PC-3 (cell line): ENCODE measurements around the gene FOXN3. TPM values are rescaled to one million over a fixed set of nuclear protein-coding genes. Genes with fewer than 3 reads are reported as not detected.
"Not testable (repeated sequence)": the region's sequence is repeated elsewhere in the genome, so short reads cannot be mapped to it uniquely, and the experiment has no call there.

ENCODE experiments used
- ATAC-seq: fragments of 200-7000 bp; cut with Tn5 transposase; 2 replicates; pipeline ENCODE4 v1.9.1; 2020; ENCODE audit warnings: mild to moderate bottlenecking, moderate library complexity
- BruUV-seq: library from RNA; stranded (reverse); fragments of 400-500 nt; replicated peaks from 2 replicates; lab custom pipeline; 2021; lab: Mats Ljungman, UMichigan
- CTCF ChIA-PET: fragments of 300-600 bp; sonication (Branson Sonifier 250); formaldehyde crosslinking; loops from one replicate; lab custom pipeline; 2022; ENCODE audit warnings: antibody characterized with exemption; lab: Charles Lee
- POLR2A ChIA-PET: fragments of 300-600 bp; sonication (Branson Sonifier 250); formaldehyde crosslinking; loops from one replicate; lab custom pipeline; 2022; ENCODE audit warnings: antibody characterized with exemption; ENCODE audit not compliant: unreplicated experiment; lab: Charles Lee
- DNase-seq: peaks from one replicate; pipeline ENCODE4 v3.0.0-alpha.2; 2015
- H2AFZ ChIP-seq: fragments of 300-600 bp; sonication (generic); 2 replicates; pipeline ENCODE4 v1.6.0; 2016; ENCODE audit warnings: antibody characterized with exemption, low read length
- H3F3A ChIP-seq: fragments of 300-600 bp; sonication (generic); one replicate; pipeline ENCODE4 v1.6.0; 2017; ENCODE audit warnings: antibody characterized with exemption, low read length, control low read depth, mild to moderate bottlenecking; ENCODE audit not compliant: unreplicated experiment
- H3K27ac ChIP-seq: fragments of 300-600 bp; sonication (generic); 2 replicates; pipeline ENCODE4 v1.5.1; 2016; ENCODE audit warnings: mild to moderate bottlenecking, low read length
- H3K27me3 ChIP-seq: fragments of 300-600 bp; sonication (generic); 2 replicates; pipeline ENCODE4 v1.6.1; 2016; ENCODE audit warnings: low read length, mixed read lengths
- H3K36me3 ChIP-seq: fragments of 300-600 bp; sonication (generic); 2 replicates; pipeline ENCODE4 v1.6.1; 2016; ENCODE audit warnings: low read depth, mixed run types, low read length, mixed read lengths
- H3K4me1 ChIP-seq: fragments of 300-600 bp; sonication (generic); 2 replicates; pipeline ENCODE4 v1.5.1; 2016; ENCODE audit warnings: low read length; ENCODE audit not compliant: insufficient read depth
- H3K4me2 ChIP-seq: fragments of 300-600 bp; sonication (generic); 2 replicates; pipeline ENCODE4 v1.6.0; 2016; ENCODE audit warnings: low read length
- H3K4me3 ChIP-seq: fragments of 300-600 bp; sonication (generic); 2 replicates; pipeline ENCODE4 v1.5.1; 2016; ENCODE audit warnings: mild to moderate bottlenecking, low read length, mixed read lengths
- H3K79me2 ChIP-seq: fragments of 300-600 bp; sonication (generic); 2 replicates; pipeline ENCODE4 v1.6.1; 2017; ENCODE audit warnings: low read length, mixed read lengths
- H3K9ac ChIP-seq: fragments of 300-600 bp; sonication (generic); 2 replicates; pipeline ENCODE4 v1.6.0; 2016; ENCODE audit warnings: mild to moderate bottlenecking, low read length
- H3K9me2 ChIP-seq: fragments of 300-600 bp; sonication (generic); replicated peaks from 2 replicates; pipeline ENCODE4 v1.6.1; 2016; ENCODE audit warnings: mixed run types, low read length, mixed read lengths
- H3K9me3 ChIP-seq: fragments of 300-600 bp; sonication (generic); 2 replicates; pipeline ENCODE4 v1.6.1; 2016; ENCODE audit warnings: low read length, mixed read lengths
- H4K20me1 ChIP-seq: fragments of 300-600 bp; sonication (generic); 2 replicates; pipeline ENCODE4 v1.6.1; 2016; ENCODE audit warnings: low read length, mixed read lengths
- CTCF ChIP-seq: fragments of 300-600 bp; sonication (generic); conservative IDR thresholded peaks from 2 replicates; pipeline ENCODE4 v1.5.1; 2017; ENCODE audit warnings: antibody characterized with exemption, low read depth, mild to moderate bottlenecking, low read length
- EZH2 ChIP-seq: fragments of 300-600 bp; sonication (generic); IDR thresholded peaks from one replicate; pipeline ENCODE4 v1.6.1; 2017; ENCODE audit warnings: antibody characterized with exemption, mild to moderate bottlenecking, low read length; ENCODE audit not compliant: unreplicated experiment
- EZH2phosphoT487 ChIP-seq: fragments of 300-600 bp; sonication (generic); IDR thresholded peaks from 2 replicates; pipeline ENCODE4 v1.6.1; 2018; ENCODE audit warnings: mild to moderate bottlenecking, antibody characterized with exemption, low read length, borderline replicate concordance
- intact Hi-C: fragments of 100-400 bp; cut with micrococcal nuclease; formaldehyde crosslinking; loops from 2 replicates; pipeline ENCODE4 v1.9.0; 2023
- total RNA-seq: library from RNA; depleted of rRNA; stranded (reverse); fragments of >200 nt; gene quantifications from 2 replicates; pipeline ENCODE4 v1.2.3, GENCODE V29; 2014

The FOXN3 gene
- total RNA-seq, 1 experiment from 2014 or later, result 13.3 TPM

GRCh38 chr14:89158701-89159100 lies 258.3 kb downstream of the FOXN3 start:
- intact Hi-C loops, result no loop called here

GRCh38 chr14:89158104-89158503 lies 258.9 kb downstream of the FOXN3 start:
- H3K36me3 ChIP-seq, H3K79me2 ChIP-seq, H3K9me2 ChIP-seq, H3K27ac ChIP-seq, H4K20me1 ChIP-seq, H3K9me3 ChIP-seq, ATAC-seq, H2AFZ ChIP-seq, CTCF ChIA-PET, H3K9ac ChIP-seq, intact Hi-C loops, DNase-seq, H3F3A ChIP-seq, BruUV-seq, H3K4me2 ChIP-seq, H3K4me1 ChIP-seq, POLR2A ChIA-PET, H3K4me3 ChIP-seq, H3K27me3 ChIP-seq: not testable (repeated sequence)

More at GRCh38 chr14:89158701-89159100, 258.3 kb downstream of the FOXN3 start:
- no TSS peak for BruUV-seq
- no peak for ATAC-seq
- no peaks in the 10 kb centered on the region for H3K9me2 ChIP-seq
- ChIA-PET POLR2A (no interaction called here), CTCF (no interaction called here)
- DNase-seq, result no peak
- no peak overlapping the region for H3K9ac ChIP-seq
- no peak overlapping the region for H3K27ac ChIP-seq
- no peaks in the 10 kb centered on the region for H3K79me2 ChIP-seq
- H4K20me1 ChIP-seq, result no peaks in the 10 kb centered on the region
- H3F3A ChIP-seq, result no peaks in the 10 kb centered on the region
- no peaks in the 10 kb centered on the region for H3K9me3 ChIP-seq
- no peaks in the 10 kb centered on the region for H3K27me3 ChIP-seq
- H3K4me3 ChIP-seq, result no peak overlapping the region
- H3K36me3 ChIP-seq, result no peaks in the 10 kb centered on the region
- H3K4me1 ChIP-seq, result no peaks in the 10 kb centered on the region
- no peak overlapping the region for H2AFZ ChIP-seq
- TF ChIP-seq EZH2phosphoT487 (no peak), EZH2 (no peak), CTCF (no peak)
- no peak overlapping the region for H3K4me2 ChIP-seq

GRCh38 chr14:89155491-89155890 lies 261.5 kb downstream of the FOXN3 start:
- H3K9me3 ChIP-seq, result no peaks in the 10 kb centered on the region
- no peak overlapping the region for H3K4me2 ChIP-seq
- ATAC-seq, result no peak
- DNase-seq, result no peak
- H4K20me1 ChIP-seq, result no peaks in the 10 kb centered on the region
- H3K4me1 ChIP-seq, result no peaks in the 10 kb centered on the region
- no TSS peak for BruUV-seq
- ChIA-PET POLR2A (no interaction called here), CTCF (no interaction called here)
- H3K9ac ChIP-seq, result no peak overlapping the region
- no peaks in the 10 kb centered on the region for H3K27me3 ChIP-seq
- H3K4me3 ChIP-seq, result no peak overlapping the region
- H3K36me3 ChIP-seq, result no peaks in the 10 kb centered on the region
- no peak overlapping the region for H3K27ac ChIP-seq
- intact Hi-C loops, result no loop called here
- H2AFZ ChIP-seq, result no peak overlapping the region
- no peaks in the 10 kb centered on the region for H3K9me2 ChIP-seq
- H3F3A ChIP-seq, result no peaks in the 10 kb centered on the region
- H3K79me2 ChIP-seq, result no peaks in the 10 kb centered on the region
- no peak for TF ChIP-seq CTCF

GRCh38 chr14:89151693-89152092 lies 265.3 kb downstream of the FOXN3 start:
- H3K79me2 ChIP-seq, BruUV-seq, H3K36me3 ChIP-seq, POLR2A ChIA-PET, H3K9ac ChIP-seq, DNase-seq, H3K4me2 ChIP-seq, intact Hi-C loops, H3K4me1 ChIP-seq, H3K4me3 ChIP-seq, H2AFZ ChIP-seq, CTCF ChIA-PET, H3K27ac ChIP-seq, H3K9me3 ChIP-seq, H3K9me2 ChIP-seq, H3F3A ChIP-seq, ATAC-seq, H3K27me3 ChIP-seq, H4K20me1 ChIP-seq: not testable (repeated sequence)
